Suppressor macrophage (primary cell): ENCODE results near the gene CSNK2B.

Experiments used
- DNase-seq, 4 experiments: peaks; one replicate each; pipeline ENCODE4 v3.0.0-alpha.2; 2020 to 2022

CSNK2B gene

DNA sequence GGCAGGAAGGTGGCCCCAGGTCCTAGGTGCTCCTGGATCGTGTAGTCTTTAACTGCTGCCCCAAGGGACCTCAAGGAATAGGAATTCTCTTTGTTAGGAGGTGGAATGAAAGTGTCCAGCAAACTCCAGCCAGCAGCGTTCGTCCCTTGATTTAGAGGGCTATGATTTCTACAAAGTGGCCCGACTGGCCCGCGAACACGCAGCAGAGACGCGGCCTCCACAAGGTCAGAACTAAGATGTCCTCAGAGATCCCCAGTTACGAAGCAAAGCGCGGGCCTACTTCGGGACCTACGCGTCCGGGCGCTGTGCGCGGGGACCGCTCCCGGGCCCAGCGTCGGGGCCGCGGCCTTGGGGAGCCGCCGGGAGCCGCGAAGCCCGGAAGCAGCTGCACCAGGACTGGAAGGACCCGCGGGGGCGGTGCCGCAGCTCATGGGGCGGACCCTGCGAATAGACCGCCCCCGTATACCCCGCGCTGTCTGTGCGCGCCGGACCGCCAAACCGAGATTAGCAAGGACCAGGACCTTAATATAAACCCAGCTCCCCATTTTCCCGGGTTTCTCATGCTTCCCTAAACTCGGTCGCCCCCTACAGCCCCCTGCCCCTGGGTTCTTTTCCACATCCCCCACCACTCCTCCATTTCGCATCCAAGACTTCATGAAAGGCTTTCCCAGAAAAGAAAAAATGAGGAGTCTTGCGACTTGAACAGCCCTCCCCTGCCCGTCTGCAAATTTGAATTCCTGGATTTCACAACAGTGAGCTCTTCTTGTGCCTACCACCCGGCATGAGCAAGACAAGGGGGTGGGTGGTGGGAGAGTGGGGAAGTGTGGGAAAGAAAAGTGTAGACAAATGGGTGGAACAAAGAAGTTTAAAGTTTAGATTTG lies 5.3 kb upstream of the CSNK2B start, which contains the start of gene C6orf47:
C6orf47 (minus strand) TSS at position 398 of the 881 bp plus-strand sequence. CDS start 831 bp downstream, outside the sequence.
- peak; percentile 83 to 94 (median 90) for DNase-seq

DNA sequence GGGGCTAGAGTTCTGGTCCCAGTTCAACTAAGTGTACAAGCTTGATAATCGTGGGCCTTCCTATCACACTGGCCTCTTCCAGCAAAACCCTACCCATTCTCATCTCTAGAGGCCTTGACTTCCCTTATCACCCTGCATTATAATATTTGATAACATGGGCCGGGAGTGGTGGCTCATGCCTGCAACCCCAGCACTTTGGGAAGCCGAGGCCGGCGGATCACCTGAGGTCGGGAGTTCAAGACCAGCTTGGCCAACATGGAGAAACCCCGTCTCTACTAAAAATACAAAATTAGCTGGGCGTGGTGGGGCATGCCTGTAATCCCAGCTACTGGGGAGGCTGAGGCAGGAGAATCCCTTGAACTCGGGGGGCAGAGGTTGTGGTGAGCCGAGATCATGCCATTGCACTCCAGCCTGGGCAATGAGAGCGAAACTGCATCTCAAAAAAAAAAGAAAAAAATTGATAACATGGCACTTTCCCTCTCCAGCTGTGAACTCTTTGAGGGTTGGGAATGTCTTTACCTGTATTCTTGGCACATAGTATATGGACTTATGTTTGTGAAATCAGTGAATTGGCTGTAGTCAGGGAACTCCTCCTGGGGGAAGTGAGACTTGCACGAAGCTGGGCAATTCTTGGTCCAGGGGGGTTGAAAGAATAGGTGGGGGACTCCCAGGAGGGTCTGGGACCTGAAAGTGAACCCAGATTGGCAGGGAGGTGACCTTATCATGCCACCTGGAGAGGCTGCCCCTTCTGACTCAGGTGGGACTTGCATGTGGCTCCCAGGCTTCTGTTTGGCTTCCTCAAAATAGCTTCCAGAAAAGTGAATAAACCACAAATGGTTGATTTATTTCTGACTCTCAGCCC lies 4.4 kb upstream of the CSNK2B start:
- no peak for DNase-seq

DNA sequence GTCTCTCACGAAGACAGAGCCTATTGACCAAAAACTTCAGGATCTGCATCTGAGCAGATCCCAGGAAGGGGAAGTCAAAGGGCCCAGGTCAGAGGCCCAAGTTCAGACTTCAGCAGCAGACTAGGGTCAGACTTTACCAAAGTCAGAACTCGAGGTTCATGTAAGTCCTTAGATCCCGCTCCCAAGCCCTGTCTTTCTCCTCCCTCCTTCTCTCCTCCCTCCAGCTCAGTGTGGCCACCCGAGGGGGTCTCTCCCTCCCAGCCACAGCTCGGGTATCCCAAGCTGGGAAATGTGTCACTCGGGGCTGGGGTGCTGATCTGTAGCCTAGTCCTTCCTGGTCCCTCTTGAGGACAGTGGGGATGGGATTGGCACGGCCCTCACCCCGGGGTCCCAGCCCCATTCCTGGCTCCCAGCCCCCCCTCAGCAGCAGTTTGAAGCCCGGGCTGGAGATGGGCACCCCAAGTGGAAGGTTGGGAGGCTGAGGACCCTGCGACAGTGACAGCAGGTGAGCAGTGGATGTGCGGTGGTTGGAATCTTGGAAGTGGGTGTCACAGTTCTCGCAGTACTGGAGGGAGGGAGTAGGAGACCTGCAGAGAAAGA lies 3.7 kb upstream of the CSNK2B start:
- DNase-seq = no peak

DNA sequence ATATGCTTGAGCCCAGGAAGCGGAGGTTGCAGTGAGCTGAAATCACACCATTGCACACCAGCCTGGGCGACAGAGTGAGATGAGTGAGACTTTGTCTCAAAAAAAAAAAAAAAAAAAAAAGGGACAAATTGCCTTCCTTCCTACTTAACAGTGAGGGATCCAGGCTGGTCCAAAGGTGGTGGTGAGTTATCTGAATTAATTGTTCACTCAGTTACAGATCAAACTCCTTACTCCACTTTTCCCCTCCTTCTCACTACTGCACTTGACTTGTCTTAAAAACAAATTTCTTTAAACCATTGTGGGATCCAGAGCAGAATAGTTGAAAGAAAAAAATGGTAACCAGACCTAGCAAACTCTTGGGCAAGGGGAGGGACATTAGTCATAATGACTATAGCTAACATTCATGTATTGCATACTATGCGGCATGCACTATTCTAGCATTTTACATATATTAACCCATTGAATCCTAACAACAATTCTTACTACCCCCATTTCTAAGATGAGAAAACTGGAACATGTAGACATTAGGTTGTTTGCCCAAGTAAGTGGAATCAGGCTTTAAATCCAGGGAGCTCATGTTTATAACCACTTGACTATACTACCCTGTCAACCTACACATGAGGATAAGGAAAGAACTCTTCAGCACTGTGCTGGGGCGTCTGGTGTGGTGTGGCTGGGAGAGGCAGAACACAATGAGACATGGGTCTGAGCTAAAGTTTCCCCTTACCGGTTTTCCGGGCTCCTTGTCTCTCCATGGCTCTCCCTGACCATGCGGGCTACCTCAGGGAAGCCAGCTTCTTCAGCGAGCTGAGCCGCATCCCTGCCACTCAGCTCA lies 2.5 kb upstream of the CSNK2B start:
- peak in 2 of 4 experiments; percentile 27 to 45 for DNase-seq

DNA sequence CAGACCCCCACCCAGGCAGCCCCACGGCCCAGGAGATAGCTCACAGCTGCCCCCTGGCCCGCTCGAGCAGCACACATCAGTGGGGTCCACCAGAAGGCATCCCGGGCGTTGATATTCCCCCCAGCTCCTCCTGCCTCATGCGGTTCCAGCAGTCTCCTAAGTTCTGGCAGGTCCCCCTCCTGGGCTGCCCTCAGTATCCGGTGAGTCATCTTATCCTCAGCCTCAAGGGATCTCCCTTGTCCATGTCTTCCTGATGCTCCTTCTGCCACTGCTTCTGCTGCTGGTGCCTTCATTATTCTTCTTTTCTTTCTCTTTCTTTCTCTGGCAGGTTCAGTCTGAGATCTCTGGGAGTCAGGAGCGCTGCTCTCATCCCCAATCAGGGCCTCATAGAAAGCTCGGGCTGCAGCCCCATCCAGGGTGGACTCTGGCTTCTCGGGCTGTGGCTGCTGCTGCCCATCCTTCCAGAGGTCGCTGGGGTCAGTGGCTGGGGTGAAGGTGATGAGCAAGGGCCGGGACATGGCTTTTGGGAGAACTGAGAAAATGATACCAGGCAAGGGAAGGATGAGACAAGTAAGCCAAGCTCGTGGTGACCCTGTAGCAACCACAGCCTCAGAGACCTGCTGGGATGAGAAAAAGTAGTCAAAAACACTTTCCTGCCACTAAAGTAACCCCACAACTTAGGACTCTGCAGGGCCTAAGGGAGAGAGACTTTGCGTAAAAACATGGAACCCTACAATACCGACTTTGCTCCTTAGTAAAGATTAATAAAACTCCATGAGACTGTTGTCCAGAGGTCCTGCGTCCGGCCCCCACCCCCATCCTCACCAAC lies 1.7 kb upstream of the CSNK2B start:
- peak in 1 of 4 experiments; percentile 25 for DNase-seq

DNA sequence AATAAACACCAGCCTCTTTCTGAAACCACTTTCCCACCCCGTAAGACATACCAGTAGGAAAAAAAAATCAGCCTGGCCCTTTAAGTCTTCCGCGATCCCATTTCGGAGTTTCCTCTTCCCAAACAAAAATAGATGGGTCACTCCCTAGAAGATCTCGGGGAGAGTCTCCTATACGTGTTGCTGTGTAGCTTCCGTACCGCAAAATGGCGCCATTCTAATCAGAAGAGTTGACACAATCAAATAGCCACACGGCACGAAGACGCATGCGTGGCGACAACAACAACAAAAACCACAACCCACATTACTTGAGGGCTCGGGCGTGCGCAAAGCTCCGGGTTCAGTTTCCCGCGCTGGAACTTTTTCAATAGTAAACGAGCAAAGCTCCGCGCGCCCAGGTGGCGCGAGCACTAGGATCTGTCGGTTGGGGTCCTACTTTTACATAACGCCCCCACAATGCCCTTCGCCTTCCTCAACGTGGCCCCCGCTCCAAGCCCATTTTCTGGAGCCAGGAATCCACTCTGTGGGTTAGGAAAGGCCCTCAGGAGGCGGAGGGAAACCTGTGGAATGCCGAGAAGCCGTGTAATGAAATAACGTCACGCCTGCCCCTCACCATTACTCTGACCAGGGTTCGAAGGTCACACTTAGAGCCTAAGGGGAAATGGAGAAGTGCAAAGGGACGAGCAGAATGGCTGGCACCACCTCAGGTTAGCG lies 935 bp upstream of the CSNK2B start, which contains the start of gene GPANK1:
GPANK1 (minus strand) TSS at position 208 of the 711 bp plus-strand sequence. CDS start 519 bp downstream, outside the sequence.
- peak; percentile 95 to 98 (median 97) for DNase-seq

DNA sequence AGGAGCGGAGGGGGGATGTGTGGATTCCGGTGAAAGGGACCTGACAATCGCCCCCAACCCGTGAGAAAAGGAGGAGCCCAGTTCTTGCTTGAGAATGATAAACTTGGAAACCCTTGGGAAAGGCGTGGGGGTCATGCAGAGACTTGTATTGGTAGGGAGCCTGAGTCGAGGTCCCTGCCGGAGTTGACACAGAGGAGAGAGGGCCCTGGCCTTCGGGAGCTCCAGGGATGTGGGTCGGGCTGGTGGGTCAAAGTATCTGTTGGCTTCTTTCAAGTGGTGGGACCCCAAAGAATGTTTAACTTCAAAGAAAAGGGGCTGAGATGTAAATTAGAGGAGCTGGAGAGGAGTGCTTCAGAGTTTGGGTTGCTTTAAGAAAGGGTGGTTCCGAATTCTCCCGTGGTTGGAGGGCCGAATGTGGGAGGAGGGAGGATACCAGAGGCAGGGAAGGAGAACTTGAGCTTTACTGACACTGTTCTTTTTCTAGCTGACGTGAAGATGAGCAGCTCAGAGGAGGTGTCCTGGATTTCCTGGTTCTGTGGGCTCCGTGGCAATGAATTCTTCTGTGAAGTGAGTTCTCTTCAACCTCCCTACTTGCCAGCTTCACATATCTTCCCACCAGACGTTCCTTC lies 571 bp downstream of the CSNK2B start:
- peak; percentile 71 to 87 (median 80) for DNase-seq

- DNase-seq = no peak
These were observed 3.8 kb downstream of the CSNK2B start, which contains the start of gene LY6G5B for GRCh38 chr6:31669676-31670075. Gene LY6G5B, plus strand, starts transcription at chr6:31669976. Its CDS starts 975 bp downstream, at chr6:31670951.

- no peak for DNase-seq
These were observed 10.5 kb downstream of the CSNK2B start for GRCh38 chr6:31676322-31676903.

DNA sequence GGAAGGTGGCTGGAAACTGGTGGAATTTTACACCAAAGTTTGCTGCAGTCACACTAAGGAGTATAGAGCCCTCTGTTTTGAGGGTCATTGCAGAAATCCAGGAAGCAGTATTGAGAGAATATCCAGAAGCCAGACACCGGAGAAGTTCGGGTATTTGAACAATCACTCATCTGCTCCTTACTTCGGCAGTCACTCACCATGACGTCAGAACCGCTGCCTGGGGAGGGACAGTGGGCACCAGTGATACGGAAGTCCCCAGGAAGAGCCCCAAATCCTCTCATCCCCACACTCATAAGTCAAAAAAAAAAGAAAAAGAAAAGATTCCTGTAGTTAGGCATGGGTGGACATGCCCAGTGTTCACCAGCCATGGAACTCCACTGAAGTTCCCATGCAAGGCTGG lies 11.0 kb downstream of the CSNK2B start:
- no peak for DNase-seq

- DNase-seq = no peak
These were observed 12.1 kb downstream of the CSNK2B start for GRCh38 chr6:31677955-31678354.

DNA sequence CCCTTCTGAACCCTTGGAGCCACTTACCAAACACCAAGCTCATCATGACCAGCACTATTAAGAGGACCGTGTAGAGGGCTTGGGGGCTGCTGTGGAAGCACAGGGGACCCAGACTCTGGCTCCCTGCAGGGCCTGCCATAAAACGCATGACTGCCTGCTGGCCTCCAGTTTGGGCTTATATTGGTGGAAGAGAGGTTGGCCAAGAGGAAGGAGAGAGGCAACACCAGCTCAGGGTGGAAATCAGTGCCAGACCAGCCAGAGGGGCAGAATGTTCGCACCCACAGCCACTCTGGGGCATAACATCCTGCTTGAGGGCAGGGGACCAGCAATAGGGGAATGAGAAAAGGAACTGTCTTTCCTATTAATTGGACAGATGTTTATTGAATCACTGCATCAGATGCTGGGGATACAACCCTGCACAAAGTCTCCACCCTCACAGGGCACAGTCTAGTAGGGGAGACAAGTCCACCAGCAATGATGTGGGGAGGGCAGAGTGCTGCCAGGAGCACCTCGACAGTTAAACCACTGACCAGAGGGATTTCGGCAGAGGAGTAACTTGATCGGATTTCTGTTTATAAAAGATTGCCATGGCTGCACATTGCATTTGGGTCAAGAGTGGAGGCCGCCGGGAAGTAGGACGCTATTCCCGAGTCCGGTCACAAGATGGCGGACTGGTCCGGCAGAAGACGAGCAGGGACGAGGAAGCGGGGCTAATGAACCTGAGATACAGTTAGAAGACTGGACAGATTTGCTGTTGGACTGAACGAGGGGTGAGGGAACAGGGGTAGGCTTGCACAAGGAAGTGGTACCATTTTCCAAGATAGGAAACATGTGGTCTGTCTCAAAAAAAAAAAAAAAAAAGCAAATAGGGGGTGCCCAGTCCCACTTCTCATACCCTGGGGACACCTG lies 14.6 kb downstream of the CSNK2B start, which contains the start of gene LY6G5C:
LY6G5C (minus strand) TSS at position 842 of the 909 bp plus-strand sequence; CDS start at position 148, 694 bp downstream.
- DNase-seq = peak; percentile 77 to 91 (median 86)

GRCh38 chr6:31681135-31681671 lies 15.3 kb downstream of the CSNK2B start:
- peak; percentile 59 to 82 (median 66) for DNase-seq

- no peak for DNase-seq
These were observed 17.7 kb downstream of the CSNK2B start for GRCh38 chr6:31683591-31683990.

- DNase-seq = no peak
These were observed 20.6 kb downstream of the CSNK2B start for GRCh38 chr6:31686483-31686882.

GRCh38 chr6:31687321-31687720 lies 21.4 kb downstream of the CSNK2B start:
- DNase-seq = no peak
